Natural killer cell (primary cell): ENCODE data around the gene ZNF787. TPM values are rescaled to one million over a fixed set of nuclear protein-coding genes. Genes with fewer than 3 reads are reported as not detected.

ENCODE experiments used
- ATAC-seq, 3 donors: fragments of 150-1000 bp in 2 of 3; fragments of 200-7000 bp in 1 of 3; cut with Tn5 transposase; 1 replicate in 1 of 3; 2 replicates in 2 of 3; pipeline ENCODE4 v1.10.0; 2021; ENCODE audit warnings: mild to moderate bottlenecking in 2 of 3, moderate library complexity in 2 of 3
- DNase-seq, 2 donors: peaks; one replicate each; pipeline versions ENCODE4 v3.0.0 to v3.0.0-alpha.2; 2013 to 2021; ENCODE audit warnings: mixed read lengths in 1 of 2
- H3K27ac ChIP-seq: one replicate; pipeline ENCODE4 v1.5.1; 2013; ENCODE audit warnings: mild to moderate bottlenecking, low read length
- H3K27me3 ChIP-seq: one replicate; pipeline ENCODE4 v1.6.1; 2013; ENCODE audit warnings: low read length; ENCODE audit not compliant: control insufficient read depth, insufficient read depth
- H3K36me3 ChIP-seq: one replicate; pipeline ENCODE4 v1.6.1; 2013; ENCODE audit warnings: low read length; ENCODE audit not compliant: control insufficient read depth, insufficient read depth
- H3K4me1 ChIP-seq: one replicate; pipeline ENCODE4 v1.6.1; 2013; ENCODE audit warnings: low read length; ENCODE audit not compliant: control insufficient read depth, insufficient read depth
- H3K4me3 ChIP-seq: one replicate; pipeline ENCODE4 v1.5.1; 2013; ENCODE audit warnings: low read length
- H3K9me3 ChIP-seq: one replicate; pipeline ENCODE4 v1.6.1; 2013; ENCODE audit warnings: low read length; ENCODE audit not compliant: control insufficient read depth, insufficient read depth
- H3K27ac Mint-ChIP-seq, 2 donors: one replicate each; pipeline ENCODE4 v1.8.0; 2022; ENCODE audit warnings: mild to moderate bottlenecking in 2 of 2, mixed read lengths in 2 of 2, moderate library complexity in 1 of 2
- H3K27me3 Mint-ChIP-seq, 2 donors: one replicate each; pipeline ENCODE4 v1.8.0; 2022; ENCODE audit warnings: low read depth in 2 of 2, mixed read lengths in 2 of 2
- H3K36me3 Mint-ChIP-seq: one replicate; pipeline ENCODE4 v1.8.0; 2022; ENCODE audit warnings: mixed read lengths
- H3K4me1 Mint-ChIP-seq, 2 donors: one replicate each; pipeline ENCODE4 v1.8.0; 2022; ENCODE audit warnings: mixed read lengths in 2 of 2
- H3K4me3 Mint-ChIP-seq: one replicate; pipeline ENCODE4 v1.8.0; 2022; ENCODE audit warnings: mild to moderate bottlenecking, moderate library complexity, mixed read lengths
- H3K9me3 Mint-ChIP-seq, 2 donors: one replicate each; pipeline ENCODE4 v1.8.0; 2022; ENCODE audit warnings: mixed read lengths in 2 of 2
- CTCF ChIP-seq: fragments of 200-600 bp; IDR thresholded peaks from one replicate; pipeline ENCODE4 v1.8.0; 2022; ENCODE audit warnings: antibody characterized with exemption
- WGBS: methylation state at CpG from one replicate; pipeline ENCODE4 v1.1.7; 2013; ENCODE audit warnings: missing lambda C conversion rate; ENCODE audit not compliant: insufficient coverage; 5-methylcytosine and 5-hydroxymethylcytosine counted together
- intact Hi-C: fragments of 100-400 bp; cut with micrococcal nuclease; formaldehyde crosslinking; loops from one replicate; pipeline ENCODE4 v1.14.2; 2022
- total RNA-seq, 4 donors: library from RNA; stranded (reverse); fragments of 120-200 nt in 1 of 4; gene quantifications; one replicate each; pipeline versions ENCODE4 v1.2.3 to v1.2.4, GENCODE V29; 2013 to 2022

Gene ZNF787
- total RNA-seq, 3 donors from 2014 or later (not counting 1 experiment from before 2014, with no cell fraction given), result 23.9 to 42.0 (median 36.9) TPM

- no peak overlapping the region for H3K4me3 Mint-ChIP-seq
Measured at GRCh38 chr19:56091751-56092546, 29.1 kb downstream of the ZNF787 start.

GRCh38 chr19:56091066-56091490 lies 30.0 kb downstream of the ZNF787 start:
- no peaks in the 10 kb centered on the region for H3K27me3 ChIP-seq
- no peaks in the 10 kb centered on the region for H3K4me1 ChIP-seq
- H3K27ac ChIP-seq, result no peak overlapping the region
- Mint-ChIP-seq H3K4me1 (peaks cover 8 to 28% of the 10 kb centered on the region in 2 donors), H3K4me3 (no peak overlapping the region), H3K9me3 (no peaks in the 10 kb centered on the region), H3K36me3 (no peaks in the 10 kb centered on the region), H3K27me3 (no peaks in the 10 kb centered on the region), H3K27ac (peak overlapping the region in 1 of 2 donors; percentile 47)
- intact Hi-C loops, result no loop called here
- DNase-seq (no peak), ATAC-seq (no peak)
- H3K4me3 ChIP-seq, result no peak overlapping the region
- H3K9me3 ChIP-seq, result no peaks in the 10 kb centered on the region
- 97% methylated on average over 8 of the region's 10 CpGs for WGBS
- H3K36me3 ChIP-seq, result peaks cover 11% of the 10 kb centered on the region
- no peak for TF ChIP-seq CTCF

More at GRCh38 chr19:56091751-56092546, 29.1 kb downstream of the ZNF787 start:
- Histone ChIP-seq H3K36me3 (peaks cover 11% of the 10 kb centered on the region), H3K27me3 (no peaks in the 10 kb centered on the region), H3K4me3 (no peak overlapping the region), H3K27ac (no peak overlapping the region), H3K9me3 (no peaks in the 10 kb centered on the region), H3K4me1 (no peaks in the 10 kb centered on the region)
- intact Hi-C loops, result no loop called here
- TF ChIP-seq CTCF, result no peak
- peaks cover 8 to 24% of the 10 kb centered on the region in 2 donors for H3K4me1 Mint-ChIP-seq
- no peak overlapping the region for H3K27ac Mint-ChIP-seq
- no peaks in the 10 kb centered on the region for H3K36me3 Mint-ChIP-seq
- H3K27me3 Mint-ChIP-seq, result no peaks in the 10 kb centered on the region
- peak in 1 of 2 donors; percentile 31 for DNase-seq
- 92% methylated on average over 38 of the region's 38 CpGs for WGBS
- H3K9me3 Mint-ChIP-seq, result no peaks in the 10 kb centered on the region
- no peak for ATAC-seq

- peaks cover 11% of the 10 kb centered on the region for H3K36me3 ChIP-seq
- H3K27ac ChIP-seq, result no peak overlapping the region
- H3K36me3 Mint-ChIP-seq, result no peaks in the 10 kb centered on the region
- peaks cover 8 to 30% of the 10 kb centered on the region in 2 donors for H3K4me1 Mint-ChIP-seq
- no peaks in the 10 kb centered on the region for H3K9me3 Mint-ChIP-seq
- H3K9me3 ChIP-seq, result no peaks in the 10 kb centered on the region
- no peak overlapping the region for H3K4me3 Mint-ChIP-seq
- no peaks in the 10 kb centered on the region for H3K27me3 Mint-ChIP-seq
- TF ChIP-seq CTCF, result no peak
- ATAC-seq (no peak), DNase-seq (no peak)
- H3K27me3 ChIP-seq, result no peaks in the 10 kb centered on the region
- H3K4me1 ChIP-seq, result no peaks in the 10 kb centered on the region
- H3K4me3 ChIP-seq, result no peak overlapping the region
- H3K27ac Mint-ChIP-seq, result no peak overlapping the region
- intact Hi-C loops, result no loop called here
- WGBS, result 97% methylated on average over 14 of the region's 14 CpGs
Measured at GRCh38 chr19:56089344-56089743, 31.8 kb downstream of the ZNF787 start.
